SIG-M5 treated with dmso at 0.1 percent for 504 hours (cell line): ENCODE results near the gene OR10R2.

Experiments used
- DNase-seq: peaks from one replicate; lab custom pipeline; 2025; ENCODE audit not compliant: unreplicated experiment; lab: John Stamatoyannopoulos, UW

OR10R2 gene

DNA sequence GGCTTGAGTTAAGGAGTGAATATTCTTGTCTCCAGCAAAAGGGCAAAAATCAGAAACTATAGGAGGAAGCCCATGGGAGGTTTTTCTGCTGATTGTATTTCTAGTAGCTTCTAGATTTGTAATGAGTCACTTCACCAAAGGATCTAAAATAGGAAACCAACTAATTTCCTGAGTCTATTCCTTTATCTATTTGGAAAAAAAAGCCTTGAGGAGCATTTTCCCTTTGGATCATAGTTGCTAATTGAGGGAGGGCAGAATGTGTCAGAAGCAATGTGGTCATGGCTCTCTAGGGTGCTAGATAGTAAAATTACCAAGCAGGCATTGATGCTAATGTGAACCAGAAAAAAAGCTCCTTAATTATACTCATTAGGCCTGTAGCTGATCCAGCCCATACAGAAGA, at the start of gene OR10R2:
Gene OR10R2, plus strand, starts transcription at position 301 of the 400 bp plus-strand sequence. CDS start 106 bp downstream, outside the sequence.
- no peak for DNase-seq

DNA sequence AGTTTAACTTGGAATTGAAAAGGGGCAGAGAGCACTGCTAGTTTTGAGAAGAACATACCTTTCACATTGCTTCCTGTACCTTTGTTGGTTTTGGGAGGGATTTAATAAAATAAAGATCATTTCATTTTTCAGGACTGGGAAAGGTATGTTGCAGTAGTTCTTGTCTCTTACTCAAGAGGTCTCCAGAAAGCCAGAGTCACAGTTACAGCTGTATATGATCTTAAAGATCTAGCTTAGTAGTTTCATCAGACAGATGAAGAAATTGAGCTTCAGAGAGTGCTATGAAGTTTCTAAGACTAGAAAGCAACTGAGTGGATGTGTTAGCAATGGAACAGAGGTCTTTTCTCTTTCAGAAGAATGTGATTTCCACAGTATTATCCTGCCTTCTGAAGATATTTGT, 47.0 kb upstream of the OR10R2 start:
- no peak for DNase-seq

DNA sequence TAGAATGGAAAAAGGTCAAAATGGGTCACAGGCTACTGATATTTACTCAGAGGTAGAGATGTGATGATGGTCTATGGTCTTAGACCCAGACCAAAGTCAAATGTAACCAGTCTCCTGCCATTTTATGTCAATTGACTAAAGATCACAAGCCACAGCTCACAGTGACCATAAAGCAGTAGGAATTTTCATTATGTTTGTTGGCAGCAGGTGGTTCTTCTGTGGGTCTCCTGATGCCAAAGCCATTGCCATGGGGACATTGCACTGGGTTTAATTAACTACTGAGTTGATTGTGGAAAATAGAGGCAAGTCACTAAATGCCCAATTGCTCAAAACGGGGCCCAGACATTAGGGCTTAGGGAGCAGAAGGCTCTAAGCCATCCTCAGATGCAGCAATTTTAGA, 45.9 kb upstream of the OR10R2 start, which contains the start of gene OR10K2:
Gene OR10K2, minus strand, starts transcription at position 101 of the 400 bp plus-strand sequence. CDS start 5,371 bp downstream, outside the sequence.
- DNase-seq: no peak

GRCh38 chr1:158430163-158430562, 41.9 kb upstream of the OR10R2 start:
- peak; percentile 65 for DNase-seq

DNA sequence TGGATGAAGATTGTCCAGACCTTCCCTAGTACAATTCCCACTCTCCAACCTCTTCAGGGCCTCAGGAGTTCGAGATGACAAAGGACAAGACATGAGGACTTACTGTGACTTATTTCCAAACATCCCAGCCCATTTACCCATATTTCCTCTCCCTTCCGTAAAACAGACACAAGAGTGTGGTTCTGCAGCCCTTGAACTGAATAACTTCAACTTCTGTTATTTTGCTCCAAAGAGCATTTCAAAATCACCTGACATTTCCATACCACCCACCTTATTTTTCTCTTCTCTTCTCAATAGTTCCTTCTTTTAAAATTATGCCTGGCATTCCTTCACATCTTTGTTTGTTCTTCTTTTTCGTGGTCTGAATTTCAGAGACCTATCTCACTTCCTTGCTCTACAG, 37.3 kb upstream of the OR10R2 start:
- no peak for DNase-seq

- no peak for DNase-seq
These were observed 26.6 kb upstream of the OR10R2 start for GRCh38 chr1:158445376-158445775.

DNA sequence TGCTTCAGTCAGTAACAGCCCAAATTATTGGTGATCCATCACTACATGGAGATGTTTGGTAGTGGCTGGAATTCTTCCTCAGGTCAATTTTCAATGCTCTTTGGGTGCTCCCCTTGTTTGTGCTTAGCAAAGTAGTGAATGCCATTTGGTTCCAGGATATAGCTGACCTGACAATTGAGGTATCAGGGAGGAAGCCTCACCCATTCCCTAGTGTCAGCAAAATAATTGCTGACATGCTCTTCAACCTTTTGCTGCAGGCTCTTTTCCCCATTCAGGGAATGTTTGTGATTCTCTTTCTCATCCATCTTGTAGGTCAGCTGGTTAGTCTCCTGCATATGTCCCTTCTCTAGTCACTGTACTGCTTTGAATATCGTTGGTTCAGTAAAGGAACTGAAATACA, 17.5 kb upstream of the OR10R2 start:
- no peak for DNase-seq

DNA sequence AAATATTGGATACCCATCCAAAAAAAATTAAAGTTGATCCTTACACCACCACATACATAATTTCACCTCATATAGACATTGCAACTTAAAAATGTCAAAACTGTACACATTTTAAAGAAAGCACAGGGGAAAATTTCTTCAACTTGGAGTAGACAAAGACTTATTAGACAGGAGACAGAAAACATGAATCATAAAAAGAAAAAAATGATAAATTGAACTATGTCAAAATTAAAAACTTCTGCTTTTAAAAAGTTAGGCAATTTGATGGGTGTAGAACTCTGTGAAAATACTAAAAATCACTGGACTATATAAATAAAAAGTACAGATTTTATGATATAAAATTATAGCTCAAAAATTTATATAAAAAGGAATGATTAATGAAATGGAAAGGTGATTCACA, 14.8 kb upstream of the OR10R2 start:
- DNase-seq: no peak

- DNase-seq: no peak
These were observed 13.8 kb upstream of the OR10R2 start for GRCh38 chr1:158458263-158458662.

- no peak for DNase-seq
These were observed 10.5 kb upstream of the OR10R2 start, which contains the start of gene OR10K1 for GRCh38 chr1:158461534-158461933. OR10K1 (plus strand) TSS chr1:158461834; CDS start chr1:158465562, 3,728 bp downstream.

DNA sequence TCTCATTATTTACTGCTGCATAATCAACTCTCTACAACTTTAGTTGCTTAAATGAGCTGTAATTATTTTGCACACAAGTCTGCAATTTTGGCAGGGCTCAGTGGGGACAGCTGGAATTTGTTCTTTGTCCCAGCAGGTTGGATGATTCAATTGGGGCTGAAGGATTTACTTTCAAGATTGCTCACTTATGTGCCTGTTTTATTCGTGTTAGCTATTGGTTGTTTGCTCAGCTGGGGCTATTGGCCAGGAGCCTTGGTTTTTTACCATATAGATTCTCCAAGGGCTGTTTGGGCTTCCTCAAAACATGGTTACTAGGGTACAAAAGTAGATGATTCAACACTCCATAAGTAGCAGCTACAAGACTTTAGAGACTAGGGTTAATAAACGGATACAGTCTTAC, 13.4 kb downstream of the OR10R2 start:
- DNase-seq: no peak

- no peak for DNase-seq
These were observed 19.3 kb downstream of the OR10R2 start for GRCh38 chr1:158491316-158491715.

- DNase-seq: no peak
These were observed 21.0 kb downstream of the OR10R2 start for GRCh38 chr1:158493054-158493453.

DNA sequence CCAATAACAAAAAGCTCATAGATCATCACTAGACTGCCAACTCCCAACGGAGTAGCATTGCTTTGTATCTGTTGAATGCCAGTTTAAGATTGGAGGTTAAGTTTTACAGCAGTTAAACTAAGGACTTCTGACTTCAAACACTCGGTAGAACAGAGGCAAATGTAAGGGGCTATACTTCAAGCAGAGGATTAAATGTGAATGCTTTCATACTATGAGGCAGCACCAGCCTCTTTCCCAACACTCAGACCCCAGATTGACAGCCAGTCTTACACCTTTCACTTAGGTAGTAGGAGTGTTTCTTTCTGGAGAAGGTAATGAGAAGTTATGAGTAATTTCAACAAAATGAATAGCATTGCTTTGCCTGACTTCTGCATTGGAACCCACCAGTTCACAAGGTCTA, 22.8 kb downstream of the OR10R2 start:
- DNase-seq: no peak

- DNase-seq: peak; percentile 32
These were observed 24.4 kb downstream of the OR10R2 start for GRCh38 chr1:158496374-158496773.

GRCh38 chr1:158506369-158506987, 34.5 kb downstream of the OR10R2 start:
- DNase-seq: peak; percentile 43

DNA sequence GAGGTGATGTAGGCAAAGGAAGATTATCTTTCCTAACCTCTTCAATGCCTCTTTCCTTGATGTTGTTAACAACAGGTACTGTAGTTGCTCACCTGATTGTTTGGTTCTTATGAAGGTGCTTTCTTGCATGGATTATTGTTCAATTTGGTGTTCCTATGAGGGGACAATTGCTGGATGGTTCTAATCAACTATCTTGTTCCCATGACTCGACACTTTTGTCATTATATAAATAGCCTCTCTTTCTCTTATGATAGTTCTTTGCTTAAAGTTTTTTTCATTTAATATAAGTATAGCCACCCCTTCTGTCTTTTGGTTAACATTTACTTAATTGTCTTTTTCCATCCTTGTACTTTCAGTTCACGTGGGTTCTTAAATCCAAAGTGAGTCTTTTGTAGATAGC, 35.5 kb downstream of the OR10R2 start:
- DNase-seq: no peak

DNA sequence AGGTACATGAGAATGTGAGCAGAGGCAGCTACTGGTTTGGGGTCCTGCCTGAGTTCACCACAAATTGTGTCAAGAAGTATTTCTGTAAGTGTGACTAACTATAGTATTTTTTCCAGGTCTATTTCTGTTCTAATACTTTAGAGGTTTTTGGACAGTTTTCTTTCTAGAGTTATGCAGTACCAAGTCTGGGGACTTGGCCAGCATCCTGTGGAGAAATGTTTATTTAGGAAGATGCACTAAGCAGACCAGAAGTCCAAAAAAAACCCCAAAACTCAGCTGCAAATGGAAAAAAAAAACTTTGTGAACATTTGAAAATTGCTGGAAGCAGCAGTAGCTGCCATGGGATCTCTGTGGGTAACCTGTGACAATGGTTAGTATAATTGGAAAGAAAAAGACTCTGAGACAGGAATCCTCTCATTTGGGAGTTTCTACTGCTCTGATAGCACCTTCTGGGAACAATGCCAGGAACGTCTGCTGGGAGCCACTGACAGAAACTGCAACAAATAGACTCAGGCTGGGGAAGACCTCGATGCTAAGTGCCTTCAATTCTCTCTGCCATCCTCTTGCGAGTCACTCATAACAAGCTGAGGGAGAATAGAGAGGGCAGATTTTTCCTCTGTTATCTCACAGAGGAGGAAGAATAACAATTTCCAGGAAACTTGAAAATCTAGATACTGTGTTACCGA, 37.6 kb downstream of the OR10R2 start:
- DNase-seq: no peak

DNA sequence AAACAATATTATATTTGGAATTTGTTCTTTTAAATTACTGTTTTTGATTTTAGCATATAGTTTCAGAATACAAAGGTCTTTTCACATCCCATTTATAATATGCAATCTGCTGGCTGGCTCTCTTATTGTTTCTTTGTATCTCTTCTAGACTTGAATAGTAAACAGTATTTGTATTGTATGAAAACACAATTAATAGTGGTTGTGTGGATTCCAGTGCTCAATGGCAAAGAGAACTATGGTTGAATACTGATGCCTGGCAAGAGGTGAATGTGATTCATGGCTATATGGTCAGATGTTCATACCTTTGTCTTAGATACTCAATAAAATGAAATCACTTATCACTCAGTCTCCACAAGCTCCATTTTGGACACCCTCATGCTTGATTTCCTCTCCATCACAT, 44.9 kb downstream of the OR10R2 start:
- DNase-seq: no peak

DNA sequence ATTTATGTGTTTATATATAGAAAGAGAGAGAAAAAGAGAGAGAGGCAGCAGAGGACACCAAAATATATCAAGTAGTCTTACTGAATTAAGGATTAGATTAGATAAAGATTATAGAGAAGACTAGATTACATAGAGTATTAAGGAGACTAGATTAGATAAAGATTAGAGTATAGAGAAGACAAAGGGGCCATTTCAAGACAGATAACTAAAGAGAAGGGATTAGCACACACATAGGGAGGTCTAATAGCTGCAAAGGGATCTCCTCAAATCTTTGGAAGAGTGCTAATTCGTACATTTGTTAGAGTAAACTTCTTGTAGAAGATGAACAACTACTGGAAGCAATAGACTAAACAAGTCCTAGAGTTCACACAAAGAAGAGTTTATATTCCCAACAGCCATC, 48.0 kb downstream of the OR10R2 start:
- no peak for DNase-seq

- no peak for DNase-seq
These were observed 49.1 kb downstream of the OR10R2 start for GRCh38 chr1:158520955-158521665.

GRCh38 chr1:158521666-158522058, 49.6 kb downstream of the OR10R2 start:
- no peak for DNase-seq
